Stimulated activated CD4-positive, alpha-beta T cell treated with anti-CD3 and anti-CD28 coated beads, TNF-alpha, amount 100 ng/mL, for 4 hours (primary cell): ENCODE data around the gene SCFD2.
"Not testable (repeated sequence)": the region's sequence is repeated elsewhere in the genome, so short reads cannot be mapped to it uniquely, and the experiment has no call there.

Experiments
- DNase-seq, 3 experiments: peaks; one replicate each; pipeline ENCODE4 v3.0.0-alpha.2; 2020; ENCODE audit warnings: low read depth in 3 of 3

SCFD2 gene

DNA sequence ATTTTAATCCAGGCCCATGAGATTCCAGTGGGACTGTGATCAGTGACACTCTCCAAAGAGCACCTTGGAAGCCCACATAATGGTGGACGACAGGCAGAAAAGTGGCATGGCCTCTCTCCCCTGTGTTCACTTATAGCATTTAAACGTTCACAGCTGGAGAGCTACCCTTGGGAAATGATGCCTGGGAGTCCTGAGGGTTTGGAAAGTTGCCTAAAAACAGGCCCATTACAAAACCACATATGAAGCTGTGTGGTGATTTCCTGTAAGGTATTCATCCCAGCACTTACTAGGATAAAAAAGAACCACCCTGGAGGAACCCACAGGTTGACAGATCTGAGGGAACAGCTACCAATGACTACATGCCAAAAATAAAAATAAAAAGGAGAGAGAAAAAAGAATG is 310.6 kb downstream of the SCFD2 start:
- no peak for DNase-seq

GRCh38 chr4:53050361-53050774 is 315.5 kb downstream of the SCFD2 start:
- DNase-seq, result no peak

DNA sequence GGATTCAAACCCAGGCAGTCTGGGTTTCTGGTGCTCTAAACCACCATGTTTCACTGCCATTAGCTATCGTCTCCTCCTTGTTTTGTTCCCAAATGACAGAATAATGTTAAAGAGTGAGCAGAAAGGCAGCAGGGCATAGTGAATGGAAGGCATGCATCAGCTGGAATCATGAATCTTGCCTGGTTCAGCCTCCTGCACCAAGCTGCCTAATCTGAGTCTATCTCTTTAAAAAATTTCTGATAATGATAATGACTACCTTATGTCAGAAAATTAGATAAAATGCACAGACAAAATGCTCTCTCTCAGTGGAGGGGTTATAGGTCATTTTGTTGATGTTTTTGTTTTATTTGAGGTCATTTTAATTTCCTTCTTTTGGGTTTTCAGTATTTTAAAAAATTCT is 316.3 kb downstream of the SCFD2 start:
- no peak for DNase-seq

GRCh38 chr4:53044651-53044960 is 321.3 kb downstream of the SCFD2 start:
- no peak for DNase-seq

DNA sequence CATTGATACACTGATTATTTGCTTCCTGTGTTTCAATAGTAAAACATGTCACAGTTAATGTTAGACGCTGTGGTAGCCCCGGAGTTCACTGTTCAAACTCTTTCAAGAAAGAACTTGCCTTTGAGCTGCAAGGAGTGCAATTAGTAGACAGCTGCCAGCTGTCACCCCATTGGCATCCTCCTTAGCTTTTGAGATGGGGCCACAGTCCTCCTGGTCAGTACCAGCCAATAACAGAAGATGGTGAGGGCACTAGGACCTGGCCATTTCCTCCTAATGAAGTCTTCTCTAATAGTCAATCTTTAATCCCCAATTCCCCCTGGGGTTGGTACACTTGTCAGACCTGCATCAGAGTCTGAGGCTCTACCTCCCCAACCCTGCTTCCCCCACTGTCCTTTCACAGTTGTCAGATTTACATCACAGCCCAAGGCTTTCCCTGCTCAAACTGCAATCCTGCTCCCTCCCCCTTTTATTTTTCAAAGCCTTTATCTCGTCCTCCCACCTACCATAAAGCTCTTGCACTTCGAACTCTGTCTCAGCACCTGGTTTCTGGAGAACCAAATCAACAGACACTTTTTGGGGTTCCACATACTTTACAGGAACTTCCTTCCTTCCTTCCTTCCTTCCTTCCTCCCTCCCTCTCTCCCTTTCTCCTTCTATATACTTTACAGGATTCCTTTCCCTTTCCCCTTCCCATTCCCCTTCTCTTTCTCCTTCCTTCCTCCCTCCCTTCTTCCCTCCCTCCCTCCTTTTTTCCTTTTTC is 321.8 kb downstream of the SCFD2 start:
- DNase-seq, result no peak

- DNase-seq, result no peak
Measured at GRCh38 chr4:53043055-53043454, 322.8 kb downstream of the SCFD2 start.

- no peak for DNase-seq
Measured at GRCh38 chr4:53040851-53041250, 325.0 kb downstream of the SCFD2 start.

DNA sequence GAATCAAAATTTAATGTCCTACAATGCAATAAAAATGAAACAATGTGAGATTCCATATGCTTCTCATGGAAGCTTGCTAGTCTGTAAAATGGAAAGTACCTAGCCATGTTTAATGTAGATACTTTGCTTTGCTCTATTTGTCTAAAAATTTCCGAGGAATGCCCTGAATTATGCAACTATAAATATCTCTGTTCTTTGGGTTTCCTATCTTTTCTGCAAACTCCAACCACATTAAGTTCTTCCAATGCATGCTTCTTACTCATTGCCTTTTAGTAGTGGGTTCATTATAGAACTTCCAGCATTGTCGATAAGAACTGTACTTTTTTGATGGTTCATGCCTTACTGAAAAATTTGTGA is 325.4 kb downstream of the SCFD2 start:
- DNase-seq, result no peak

DNA sequence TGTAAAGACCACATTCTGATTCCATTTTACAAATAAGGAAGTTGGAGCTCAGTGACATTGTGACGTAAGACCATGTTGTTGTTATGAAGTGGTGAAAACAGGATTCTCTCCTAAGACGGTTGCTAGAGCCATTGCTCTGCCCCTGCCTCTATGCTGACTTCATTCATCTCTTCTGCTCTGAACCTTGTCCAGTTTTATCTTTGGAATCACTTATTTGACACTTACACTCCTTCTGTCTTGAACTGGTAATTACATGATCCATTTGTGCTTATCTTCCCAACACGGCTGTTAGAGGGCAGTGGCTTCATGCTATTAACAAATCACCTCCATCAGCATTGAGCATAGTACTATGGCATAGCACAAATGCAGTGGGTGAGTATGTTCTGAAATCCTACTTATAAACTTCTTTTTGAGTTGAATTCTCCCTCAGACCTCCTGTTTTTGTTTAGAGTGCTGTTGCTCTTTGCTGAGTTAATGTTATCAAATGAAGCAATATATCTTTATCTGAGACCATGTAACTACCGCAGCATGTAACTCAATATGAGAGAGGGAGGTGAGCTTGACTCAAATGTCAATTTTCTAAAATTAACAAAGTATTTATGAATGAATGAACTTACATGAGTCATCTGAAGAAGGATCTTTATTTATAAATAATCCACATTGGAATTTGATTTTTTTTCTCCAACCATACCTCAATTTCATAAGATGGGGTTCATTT is 326.0 kb downstream of the SCFD2 start:
- DNase-seq, result no peak

- no peak for DNase-seq
Measured at GRCh38 chr4:53037892-53038291, 328.0 kb downstream of the SCFD2 start.

DNA sequence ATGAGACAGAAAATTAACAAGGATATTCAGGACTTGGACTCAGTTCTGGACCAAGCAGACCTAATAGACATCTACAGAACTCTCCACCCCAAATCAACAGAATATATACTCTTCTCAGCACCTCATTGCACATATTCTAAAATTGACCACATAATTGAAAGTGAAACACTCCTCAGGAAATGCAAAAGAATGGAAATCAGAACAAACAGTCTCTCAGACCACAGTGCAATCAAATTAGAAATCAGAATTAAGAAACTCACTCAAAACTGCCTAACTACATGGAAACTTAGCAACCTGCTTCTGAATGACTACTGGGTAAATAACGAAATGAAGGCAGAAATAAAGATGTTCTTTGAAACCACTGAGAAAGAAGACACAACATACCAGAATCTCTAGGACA is 333.0 kb downstream of the SCFD2 start:
- DNase-seq, result not testable (repeated sequence)

GRCh38 chr4:53026233-53026632 is 339.6 kb downstream of the SCFD2 start:
- no peak for DNase-seq

GRCh38 chr4:53023677-53024299 is 342.1 kb downstream of the SCFD2 start:
- DNase-seq, result no peak

DNA sequence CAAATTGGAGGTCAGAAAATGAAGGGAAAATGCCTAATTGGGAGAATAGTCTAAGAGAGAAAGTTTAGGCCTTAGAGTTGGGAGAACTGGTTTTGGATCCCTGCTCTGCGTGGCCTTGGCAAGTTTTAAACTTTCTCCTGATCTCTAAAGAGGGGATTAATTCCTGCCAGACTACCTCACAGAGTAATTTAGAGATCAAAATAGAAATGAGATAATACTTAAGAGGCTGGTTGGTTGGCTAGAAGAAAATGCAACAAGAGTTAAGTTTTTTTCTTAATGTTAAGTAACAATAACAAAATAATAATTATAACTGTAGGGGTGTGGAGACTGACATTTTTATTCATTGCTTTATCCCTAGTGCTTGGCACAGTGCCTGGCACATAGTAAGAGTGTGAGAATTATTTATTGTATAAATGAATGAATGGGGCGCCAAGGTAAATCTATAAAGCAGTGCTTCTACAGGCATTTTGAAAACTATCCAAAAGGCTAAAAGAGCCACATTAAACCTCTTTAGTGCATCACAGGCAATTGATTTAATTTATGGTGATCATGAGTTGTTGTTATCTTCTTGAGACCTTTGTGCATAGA is 343.3 kb downstream of the SCFD2 start:
- DNase-seq, result no peak

DNA sequence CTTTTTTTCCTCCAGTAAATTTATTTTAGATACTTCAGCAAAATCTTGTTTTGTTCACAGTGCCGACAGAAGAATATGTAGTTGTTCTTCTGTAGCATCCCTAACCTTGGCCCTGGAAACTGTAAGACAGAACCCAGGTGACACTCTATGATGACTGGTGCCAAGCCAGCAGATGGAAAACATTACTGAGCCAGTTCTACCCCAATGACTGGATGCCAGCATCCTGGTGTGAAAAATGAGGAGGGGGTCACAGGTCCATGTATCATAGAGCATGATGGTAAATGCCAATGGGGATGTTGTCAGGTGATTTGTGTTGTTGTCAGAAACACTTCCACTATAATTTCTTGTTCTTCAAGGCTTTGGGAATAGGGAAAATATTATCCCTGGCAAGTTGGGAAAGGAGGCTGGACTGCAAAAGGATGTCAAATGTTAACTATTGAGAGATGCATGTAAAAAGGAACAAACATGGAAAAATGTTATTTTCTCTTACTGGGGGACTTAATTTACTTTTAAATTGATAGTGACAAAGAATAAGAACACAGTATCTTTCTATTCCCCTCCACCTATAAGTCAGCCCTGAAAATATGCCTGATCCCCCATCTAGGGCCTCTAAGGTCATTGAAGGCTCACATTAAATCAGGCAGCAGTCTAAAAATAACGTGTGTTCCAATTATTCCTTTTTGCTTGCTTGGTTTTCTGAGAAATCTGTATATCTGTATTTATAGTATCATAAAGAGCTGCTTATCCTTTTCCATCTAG is 343.9 kb downstream of the SCFD2 start:
- no peak for DNase-seq

DNA sequence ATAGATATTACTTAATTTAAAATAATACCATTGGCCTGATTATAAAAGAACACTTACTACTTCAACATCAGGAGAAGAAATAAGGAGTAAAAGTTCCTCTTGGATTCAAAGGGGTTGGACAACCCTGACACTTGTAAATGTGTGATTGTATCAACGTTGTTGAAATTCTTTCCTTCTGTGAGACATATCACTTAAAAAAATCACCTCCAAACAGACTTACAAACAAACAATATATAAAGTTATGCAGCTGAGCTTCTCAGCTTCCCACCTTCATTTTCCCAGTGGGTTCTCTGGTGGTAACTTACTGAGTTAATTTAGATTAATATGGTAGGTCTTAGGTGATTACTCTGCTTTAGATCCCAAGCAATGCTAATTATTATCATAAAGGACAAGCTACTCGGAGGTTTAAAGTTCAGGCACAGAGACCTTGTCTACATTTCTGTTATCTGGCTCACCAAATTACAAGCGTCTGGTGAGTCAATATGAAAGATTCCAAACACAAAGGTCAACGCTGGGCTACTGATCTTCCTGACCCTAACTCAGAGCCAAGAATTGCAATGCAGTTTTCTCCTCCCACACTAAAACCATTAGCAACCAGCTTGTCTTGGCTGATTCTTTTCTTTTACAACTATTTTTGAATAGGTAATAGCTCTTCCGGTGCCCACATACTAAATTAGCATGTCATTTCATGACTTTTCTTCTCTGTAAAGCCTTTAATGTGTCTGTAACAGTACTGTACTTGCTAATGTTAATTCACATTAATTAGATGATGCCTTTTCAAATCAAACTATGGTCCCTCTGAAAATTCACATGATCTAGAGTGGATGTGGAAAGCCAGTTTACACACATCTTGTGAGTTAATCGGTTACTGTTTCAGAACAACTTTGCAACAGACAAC is 346.1 kb downstream of the SCFD2 start:
- no peak for DNase-seq

DNA sequence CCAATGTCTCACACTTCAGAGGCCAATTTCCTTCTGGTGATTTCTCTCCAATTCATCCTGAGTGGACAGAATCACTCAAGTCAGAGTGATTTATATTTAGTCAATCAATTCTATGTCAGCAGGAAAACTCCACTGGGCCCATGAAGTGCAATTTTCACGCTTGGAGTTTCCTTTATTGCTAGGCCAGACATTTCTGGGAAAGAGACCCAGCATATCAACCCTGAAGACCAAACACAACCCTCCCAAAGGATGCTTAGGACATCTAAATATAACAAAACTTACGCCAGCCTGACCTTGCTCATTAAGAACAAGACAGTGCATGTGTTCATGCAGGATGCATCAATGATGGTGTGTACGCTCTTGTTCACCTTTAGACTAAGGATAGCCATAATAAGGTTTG is 347.4 kb downstream of the SCFD2 start:
- no peak for DNase-seq

DNA sequence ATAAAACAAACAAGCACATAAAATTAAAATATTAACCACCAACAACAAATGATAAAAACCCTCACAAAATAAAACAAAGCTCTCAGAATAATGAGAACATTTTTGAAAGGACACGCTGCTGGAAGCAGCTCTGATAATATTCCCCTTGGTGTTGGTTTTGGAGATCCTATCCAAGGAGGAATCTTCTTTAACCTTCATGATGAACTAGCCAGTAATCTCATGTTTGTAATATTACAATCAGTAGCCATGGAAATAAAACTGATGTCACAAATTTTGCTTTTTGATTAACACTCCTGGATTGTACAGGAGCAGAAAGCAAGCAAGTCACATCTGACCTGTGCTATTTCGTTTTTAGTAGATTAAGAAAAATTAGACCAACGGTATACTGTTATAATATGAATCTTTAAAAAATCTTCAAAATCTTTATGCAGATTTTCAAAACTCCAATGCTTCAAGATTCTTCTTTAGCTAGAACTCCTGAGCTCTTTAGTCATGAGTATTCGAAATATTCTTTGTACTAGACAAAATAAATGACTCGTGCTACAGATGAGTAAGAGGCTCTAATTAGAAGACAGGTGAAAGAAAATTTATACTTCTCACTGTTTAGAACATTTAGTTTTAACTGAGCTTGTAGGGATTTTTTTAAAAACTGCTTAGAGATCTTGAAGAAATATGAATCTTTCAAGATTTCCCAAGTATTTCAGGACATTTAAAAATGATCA is 349.6 kb downstream of the SCFD2 start:
- DNase-seq, result no peak

GRCh38 chr4:53015681-53016080 is 350.2 kb downstream of the SCFD2 start:
- DNase-seq, result no peak

DNA sequence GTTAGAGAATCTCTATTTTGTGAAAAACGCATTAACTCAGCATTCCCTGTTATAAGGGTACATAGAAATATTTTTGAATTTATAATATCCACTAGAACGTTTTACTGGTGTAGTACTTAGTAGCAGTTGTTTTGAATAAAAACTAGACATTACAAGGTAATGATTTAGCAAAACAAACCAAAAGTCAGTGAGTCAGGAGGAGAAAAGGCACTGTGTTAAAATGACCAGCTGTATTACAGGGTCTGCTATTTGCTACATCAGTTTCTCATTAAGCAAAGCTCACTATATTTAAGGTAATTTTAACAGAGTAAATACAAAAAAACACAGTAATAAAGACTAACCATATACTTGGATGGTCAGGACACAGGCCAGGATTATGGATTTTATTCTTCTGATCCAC is 351.0 kb downstream of the SCFD2 start:
- DNase-seq, result no peak
